Heart left ventricle (tissue), 13 donors: Measurements from ENCODE around the gene RGS17.

Experiments
- POLR2A ChIP-seq, 2 donors: fragments of 450-650 bp; IDR thresholded peaks; one replicate each; pipeline ENCODE4 v1.6.1; 2017; ENCODE audit warnings: antibody characterized with exemption in 2 of 2, mild to moderate bottlenecking in 2 of 2, moderate library complexity in 2 of 2
- TF ChIP-seq, protein P1 (sequence below), 12 donors: fragments of 200-600 bp; sonication (generic) in 4 of 12; IDR thresholded peaks; one replicate each; pipeline versions ENCODE4 v1.5.0 to v1.8.0; 2018 to 2022; ENCODE audit warnings: antibody characterized with exemption in 12 of 12, mild to moderate bottlenecking in 5 of 12
- donor health status: ischemic (EF 13 %, LVEDD 7.1; RV severe dilation, severe dysfunction).
- donor health status: DM: no; HTN: yes; CAD: no.
- donor health status: DM: no; HTN: no; CAD: no.
- donor health status: ischemic (EF 25% LVEDD 6.9; RV normal size, moderate dysfunction).
- donor health status: ischemic (EF 25% LVEDD 5.7; RV mildly dilated, moderate dysfunction).
- donor health status: ischemic (EF 35%, LVEDD 5.7; RV mildly dilated, moderate dysfunction).
- donor health status: nonischemic (EF 11% LVEDD 7.7; RV severe dilation, severe dysfunction).
- donor health status: DM: yes; HTN: yes; CAD: no.
- donor health status: PGD.
- donor health status: ischemic (EF 29% LVEDD 5.4; RV normal size, mild dysfunction).
- donor health status: nonischemic (EF 23%, LVEDD 6.1; RV moderate dilation, normal function).

DNA sequence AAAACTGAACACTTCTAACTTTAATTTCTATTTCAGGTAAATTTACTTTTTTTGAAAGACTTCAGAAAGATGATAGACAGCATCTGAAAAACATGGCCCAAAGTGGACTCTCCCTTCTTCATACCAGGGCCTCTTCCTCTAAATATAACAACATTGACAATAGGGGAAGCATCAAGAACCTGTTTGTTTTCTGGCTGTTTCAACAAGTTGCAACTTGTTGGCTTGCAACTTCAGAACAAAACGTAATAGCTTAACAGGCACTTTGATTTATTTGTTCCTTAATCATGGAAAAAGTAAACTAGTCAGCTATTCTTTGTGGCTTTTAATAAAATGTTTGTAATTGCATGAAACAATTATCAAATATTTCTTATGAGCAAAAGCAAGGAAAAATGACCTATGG, 34.3 kb downstream of the RGS17 start:
- TF ChIP-seq, protein P1, sequence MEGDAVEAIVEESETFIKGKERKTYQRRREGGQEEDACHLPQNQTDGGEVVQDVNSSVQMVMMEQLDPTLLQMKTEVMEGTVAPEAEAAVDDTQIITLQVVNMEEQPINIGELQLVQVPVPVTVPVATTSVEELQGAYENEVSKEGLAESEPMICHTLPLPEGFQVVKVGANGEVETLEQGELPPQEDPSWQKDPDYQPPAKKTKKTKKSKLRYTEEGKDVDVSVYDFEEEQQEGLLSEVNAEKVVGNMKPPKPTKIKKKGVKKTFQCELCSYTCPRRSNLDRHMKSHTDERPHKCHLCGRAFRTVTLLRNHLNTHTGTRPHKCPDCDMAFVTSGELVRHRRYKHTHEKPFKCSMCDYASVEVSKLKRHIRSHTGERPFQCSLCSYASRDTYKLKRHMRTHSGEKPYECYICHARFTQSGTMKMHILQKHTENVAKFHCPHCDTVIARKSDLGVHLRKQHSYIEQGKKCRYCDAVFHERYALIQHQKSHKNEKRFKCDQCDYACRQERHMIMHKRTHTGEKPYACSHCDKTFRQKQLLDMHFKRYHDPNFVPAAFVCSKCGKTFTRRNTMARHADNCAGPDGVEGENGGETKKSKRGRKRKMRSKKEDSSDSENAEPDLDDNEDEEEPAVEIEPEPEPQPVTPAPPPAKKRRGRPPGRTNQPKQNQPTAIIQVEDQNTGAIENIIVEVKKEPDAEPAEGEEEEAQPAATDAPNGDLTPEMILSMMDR (IDR thresholded peaks at IDR 0.05): no peak
- TF ChIP-seq POLR2A (IDR thresholded peaks at IDR 0.05): no peak
